ELR (cell line): ENCODE measurements around the gene MRPL49.

ENCODE experiments used
- DNase-seq: peaks from one replicate; pipeline ENCODE4 v3.0.0-alpha.2; 2015; ENCODE audit warnings: low read depth

The MRPL49 gene

GRCh38 chr11:65121865-65122696 lies at the start of gene MRPL49, which contains the start of gene FAU:
Gene MRPL49, plus strand, starts transcription at chr11:65122321. Its CDS starts 26 bp downstream, at chr11:65122347.
Gene FAU, minus strand, starts transcription at chr11:65122134. Its CDS starts 321 bp downstream, at chr11:65121813.
- DNase-seq, result peak; percentile 98

- no peak for DNase-seq
Observed at GRCh38 chr11:65072631-65072966, 49.5 kb upstream of the MRPL49 start.

- peak; percentile 36 for DNase-seq
Observed at GRCh38 chr11:65077451-65077850, 44.7 kb upstream of the MRPL49 start.

- peak; percentile 54 for DNase-seq
Observed at GRCh38 chr11:65078151-65078550, 44.0 kb upstream of the MRPL49 start.

GRCh38 chr11:65078786-65079342 lies 43.3 kb upstream of the MRPL49 start:
- DNase-seq, result no peak

- DNase-seq, result peak; percentile 37
Observed at GRCh38 chr11:65083134-65083833, 38.8 kb upstream of the MRPL49 start.

- peak; percentile 96 for DNase-seq
Observed at GRCh38 chr11:65083834-65084597, 38.1 kb upstream of the MRPL49 start, which contains the start of the genes CDCA5 and ZFPL1. Gene CDCA5, minus strand, starts transcription at chr11:65084040. Its CDS starts 62 bp downstream, at chr11:65083978. Gene ZFPL1, plus strand, starts transcription at chr11:65084222. Its CDS starts 477 bp downstream, at chr11:65084699.

GRCh38 chr11:65084598-65085375 lies 37.3 kb upstream of the MRPL49 start:
- DNase-seq, result no peak

- DNase-seq, result no peak
Observed at GRCh38 chr11:65085446-65085845, 36.7 kb upstream of the MRPL49 start.

GRCh38 chr11:65086809-65087208 lies 35.3 kb upstream of the MRPL49 start:
- no peak for DNase-seq

- DNase-seq, result no peak
Observed at GRCh38 chr11:65087216-65087615, 34.9 kb upstream of the MRPL49 start.

- no peak for DNase-seq
Observed at GRCh38 chr11:65087827-65088226, 34.3 kb upstream of the MRPL49 start.

GRCh38 chr11:65089621-65090020 lies 32.5 kb upstream of the MRPL49 start:
- DNase-seq, result no peak

GRCh38 chr11:65090628-65091027 lies 31.5 kb upstream of the MRPL49 start:
- no peak for DNase-seq

GRCh38 chr11:65095427-65095826 lies 26.7 kb upstream of the MRPL49 start:
- no peak for DNase-seq

GRCh38 chr11:65095974-65096806 lies 25.9 kb upstream of the MRPL49 start, which contains the start of gene VPS51:
Gene VPS51, plus strand, starts transcription at chr11:65096214. Its CDS starts 37 bp downstream, at chr11:65096251.
- peak; percentile 93 for DNase-seq

- DNase-seq, result no peak
Observed at GRCh38 chr11:65096926-65097325, 25.2 kb upstream of the MRPL49 start.

GRCh38 chr11:65100674-65101350 lies 21.3 kb upstream of the MRPL49 start:
- DNase-seq, result peak; percentile 18
